LNCaP clone FGC (cell line): ENCODE data around the gene FYN.
A peak's percentile ranks its signal among the peaks of the same experiment; 100 is the strongest.

Experiments
- DNase-seq: peaks from one replicate; pipeline ENCODE4 v3.0.0-alpha.2; 2011; ENCODE audit warnings: low read depth
- H3K4me3 ChIP-seq: 2 replicates; pipeline ENCODE4 v1.5.1; 2011; ENCODE audit warnings: mild to moderate bottlenecking, low read depth, low read length, control low read depth
- CTCF ChIP-seq: IDR thresholded peaks from 2 replicates; pipeline ENCODE4 v1.5.1; 2012; ENCODE audit warnings: mild to moderate bottlenecking; ENCODE audit not compliant: control insufficient read depth, insufficient read depth; ENCODE audit errors: extremely low read depth

Gene FYN

GRCh38 chr6:111873178-111874024 lies at the start of gene FYN:
TSS of gene FYN (minus strand) at chr6:111873452. CDS start at chr6:111720051, 153,401 bp downstream.
- TF ChIP-seq CTCF = peak; percentile 30; the same call in 1 of the 2 replicates
- peak; percentile 60 for DNase-seq

GRCh38 chr6:111922454-111923297 lies 49.4 kb upstream of the FYN start:
- no peak for TF ChIP-seq CTCF
- no peak overlapping the region for H3K4me3 ChIP-seq
- DNase-seq = peak; percentile 1

More at GRCh38 chr6:111873178-111874024, at the start of gene FYN:
- peak within 1 kb of the TSS; percentile 48 for H3K4me3 ChIP-seq

DNA sequence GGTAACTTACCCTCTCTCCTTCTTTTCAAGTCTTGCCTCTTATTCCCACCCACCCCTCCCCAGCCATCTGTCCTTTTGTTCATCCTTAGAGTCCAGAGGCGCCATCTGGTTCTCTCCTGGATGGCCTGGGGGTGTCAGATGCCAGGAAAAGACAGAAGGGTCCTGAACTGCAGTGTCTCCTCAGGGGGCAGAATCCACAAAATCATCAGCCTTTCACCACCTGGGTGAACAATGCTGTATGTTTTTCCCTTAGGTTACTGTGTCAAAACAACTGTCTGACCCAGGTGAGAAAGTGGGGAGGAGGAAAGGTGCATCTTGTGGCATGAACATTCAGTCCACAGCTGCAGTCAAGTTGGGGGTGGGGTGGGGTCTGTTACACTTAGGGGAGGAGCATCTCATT lies 47.9 kb upstream of the FYN start:
- no peak for TF ChIP-seq CTCF
- no peak for DNase-seq
- H3K4me3 ChIP-seq = no peak overlapping the region

DNA sequence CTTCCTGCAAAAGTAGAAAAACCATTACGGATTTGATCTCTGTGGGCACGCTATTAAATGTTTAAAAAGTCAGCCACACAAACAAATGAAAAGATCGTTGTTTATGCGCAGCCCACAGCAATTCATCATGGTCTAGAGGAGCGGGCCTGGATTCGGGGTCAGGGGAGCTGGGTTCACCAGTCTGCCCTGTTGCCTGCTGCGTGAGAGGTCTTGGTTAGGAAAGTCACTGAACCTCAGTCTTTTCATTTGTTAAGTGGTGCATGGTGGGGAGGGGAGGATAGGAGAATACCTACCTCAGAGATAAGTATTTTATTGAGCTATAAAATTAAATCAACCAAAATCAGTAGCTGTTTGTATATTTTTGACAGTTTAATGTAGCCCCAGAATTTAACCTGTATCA lies 47.3 kb upstream of the FYN start:
- no peak overlapping the region for H3K4me3 ChIP-seq
- no peak for DNase-seq
- no peak for TF ChIP-seq CTCF

DNA sequence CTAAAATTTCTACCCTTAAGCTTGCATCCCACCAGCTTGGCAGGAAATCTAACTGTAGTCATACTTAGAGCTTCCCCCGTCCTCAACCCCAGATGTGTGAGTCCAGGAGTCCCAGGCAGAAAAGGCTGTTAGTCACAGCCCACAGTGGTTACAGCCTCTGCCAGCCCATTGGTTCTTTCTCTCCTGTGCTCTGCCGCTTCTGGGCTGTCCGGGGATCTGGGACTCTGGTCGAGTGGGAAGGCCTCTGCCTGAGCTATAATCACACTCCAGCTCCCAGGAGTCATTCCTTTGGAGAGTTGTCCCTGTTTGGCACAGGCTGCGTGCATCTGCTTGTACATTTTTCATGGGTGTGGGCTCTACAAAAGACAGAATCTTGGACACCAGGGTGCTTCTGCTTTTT lies 45.6 kb upstream of the FYN start:
- DNase-seq = no peak
- TF ChIP-seq CTCF = no peak
- no peak overlapping the region for H3K4me3 ChIP-seq

DNA sequence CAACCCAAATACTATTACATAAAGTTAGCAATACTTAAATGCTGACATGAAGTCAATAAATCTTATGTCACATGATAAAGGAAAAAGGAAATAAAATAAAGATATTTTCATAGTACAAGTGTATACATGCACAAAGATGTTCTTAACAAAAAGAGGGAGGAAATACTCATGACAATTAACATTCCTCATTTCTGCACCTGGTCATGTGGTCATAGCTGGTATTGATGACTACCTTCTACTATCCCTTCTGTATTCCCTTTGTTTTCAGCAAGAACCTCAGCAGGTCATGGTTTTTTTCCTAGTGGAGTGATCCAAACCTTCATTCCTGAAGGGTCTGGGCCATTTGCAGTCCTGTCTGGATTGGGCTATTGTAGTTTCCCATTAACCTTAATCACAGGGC lies 43.5 kb upstream of the FYN start:
- no peak overlapping the region for H3K4me3 ChIP-seq
- TF ChIP-seq CTCF = no peak
- DNase-seq = no peak
